HG03378 (cell line): ENCODE measurements around the gene HOXC10.
A peak's percentile ranks its signal among the peaks of the same experiment; 100 is the strongest.

Source experiments
- ATAC-seq: cut with Tn5 transposase; IDR thresholded peaks from one replicate; pipeline ENCODE4 v1.9.1; 2021; ENCODE audit warnings: mild to moderate bottlenecking, moderate library complexity; ENCODE audit not compliant: unreplicated experiment

Gene HOXC10

DNA sequence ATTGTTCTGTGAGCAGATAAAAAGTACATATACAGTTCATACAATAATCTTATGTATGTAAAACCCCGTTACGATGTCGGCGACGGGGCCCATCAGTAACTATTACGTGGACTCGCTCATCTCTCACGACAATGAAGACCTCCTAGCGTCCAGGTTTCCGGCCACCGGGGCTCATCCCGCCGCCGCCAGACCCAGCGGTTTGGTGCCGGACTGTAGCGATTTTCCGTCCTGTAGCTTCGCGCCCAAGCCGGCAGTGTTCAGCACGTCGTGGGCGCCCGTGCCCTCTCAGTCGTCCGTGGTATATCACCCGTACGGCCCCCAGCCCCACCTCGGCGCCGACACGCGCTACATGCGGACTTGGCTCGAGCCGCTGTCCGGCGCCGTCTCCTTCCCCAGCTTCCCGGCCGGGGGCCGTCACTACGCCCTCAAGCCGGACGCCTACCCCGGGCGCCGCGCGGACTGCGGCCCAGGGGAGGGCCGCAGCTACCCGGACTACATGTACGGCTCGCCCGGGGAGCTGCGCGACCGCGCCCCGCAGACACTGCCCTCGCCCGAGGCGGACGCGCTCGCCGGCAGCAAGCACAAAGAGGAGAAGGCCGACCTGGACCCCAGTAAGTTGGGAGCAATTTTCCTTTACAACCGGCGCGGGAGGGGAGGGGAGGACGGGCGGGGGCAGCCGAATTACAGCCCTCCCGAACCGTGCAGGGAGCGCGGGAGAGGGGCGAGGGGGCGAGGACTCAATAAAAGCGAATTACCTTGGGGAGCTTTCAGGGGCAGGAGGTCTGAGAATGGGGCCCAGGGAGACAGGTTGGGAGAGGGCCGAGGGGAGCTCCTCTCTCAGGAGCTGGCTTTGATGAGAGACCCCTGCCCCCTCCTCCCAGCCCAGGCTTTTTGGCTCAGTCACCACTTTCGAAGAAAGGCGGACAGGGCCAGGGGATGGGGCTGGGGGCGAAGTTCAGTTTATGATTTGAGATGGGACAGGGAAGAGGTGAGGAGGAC lies 15.5 kb downstream of the HOXC10 start, which contains the start of gene HOXC9:
Gene HOXC9 (plus strand): TSS at position 46 of the 999 bp plus-strand sequence. CDS start 28 bp downstream, at position 74.
- ATAC-seq: no peak

DNA sequence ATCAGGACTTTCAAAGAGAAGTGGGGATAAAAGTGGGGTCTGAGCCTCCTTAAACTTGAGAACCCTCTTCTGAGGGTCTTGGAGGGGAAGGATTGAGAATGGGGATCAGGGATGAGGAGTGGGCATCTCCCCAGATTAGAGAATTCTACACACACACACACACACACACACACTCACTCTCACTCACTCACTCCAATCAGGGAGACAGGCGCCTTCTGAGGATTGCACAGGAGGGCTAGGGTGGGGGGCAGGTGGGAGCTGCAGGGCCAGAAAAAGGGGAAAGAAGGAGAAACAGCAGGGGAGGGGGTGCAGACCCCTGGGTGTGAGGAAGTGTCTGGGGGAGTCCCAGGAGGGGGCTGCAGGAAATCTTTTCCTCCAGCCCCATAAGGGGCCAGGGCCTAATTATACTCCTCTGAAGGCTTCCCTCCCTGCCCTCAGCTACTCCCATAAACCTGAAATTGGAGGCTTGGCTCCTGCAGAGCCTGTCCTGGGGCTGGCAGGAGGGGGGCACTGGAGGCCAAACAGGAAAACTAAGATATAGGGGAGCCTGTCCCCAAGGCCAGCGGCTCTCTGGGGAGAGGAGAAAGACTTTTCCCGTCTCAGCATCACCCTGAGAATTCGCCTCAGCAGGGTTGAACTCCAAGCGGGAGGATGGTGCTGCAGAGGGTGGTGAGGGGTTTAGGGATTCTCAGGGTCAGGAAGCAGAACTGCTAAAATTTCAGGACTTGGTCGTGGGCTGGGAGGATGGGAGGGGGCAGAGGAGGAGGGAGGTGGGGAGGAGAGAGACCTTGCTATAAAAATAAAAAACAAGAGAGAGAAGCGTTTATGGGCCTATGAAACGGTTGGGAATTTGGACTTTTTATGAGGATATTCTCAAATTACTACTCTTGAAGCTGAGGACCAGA lies 16.6 kb downstream of the HOXC10 start:
- ATAC-seq: no peak

DNA sequence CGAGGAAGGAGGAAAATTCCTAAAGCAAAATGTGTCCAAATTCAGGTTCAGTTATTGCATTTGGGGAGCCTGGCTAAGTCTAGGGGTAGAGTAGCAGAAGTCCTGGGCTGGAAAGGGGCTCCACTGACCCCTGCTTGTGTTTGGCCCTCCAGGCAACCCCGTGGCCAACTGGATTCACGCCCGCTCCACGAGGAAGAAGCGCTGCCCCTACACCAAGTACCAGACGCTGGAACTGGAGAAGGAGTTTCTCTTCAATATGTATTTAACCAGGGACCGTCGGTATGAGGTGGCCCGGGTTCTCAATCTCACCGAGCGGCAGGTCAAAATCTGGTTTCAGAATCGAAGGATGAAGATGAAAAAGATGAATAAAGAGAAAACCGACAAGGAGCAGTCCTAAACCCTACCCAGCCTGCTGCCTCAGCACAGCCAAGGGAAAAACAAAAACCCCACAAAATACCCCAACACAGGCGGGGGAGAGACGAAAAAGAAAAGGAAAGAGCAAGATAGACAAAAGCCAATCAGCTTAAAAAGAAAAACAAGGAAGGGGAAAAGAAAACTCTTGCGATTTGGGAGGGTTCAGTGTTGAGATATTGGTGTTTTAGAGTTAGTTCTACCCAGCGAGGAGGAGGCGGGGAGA lies 17.4 kb downstream of the HOXC10 start:
- ATAC-seq: no peak

DNA sequence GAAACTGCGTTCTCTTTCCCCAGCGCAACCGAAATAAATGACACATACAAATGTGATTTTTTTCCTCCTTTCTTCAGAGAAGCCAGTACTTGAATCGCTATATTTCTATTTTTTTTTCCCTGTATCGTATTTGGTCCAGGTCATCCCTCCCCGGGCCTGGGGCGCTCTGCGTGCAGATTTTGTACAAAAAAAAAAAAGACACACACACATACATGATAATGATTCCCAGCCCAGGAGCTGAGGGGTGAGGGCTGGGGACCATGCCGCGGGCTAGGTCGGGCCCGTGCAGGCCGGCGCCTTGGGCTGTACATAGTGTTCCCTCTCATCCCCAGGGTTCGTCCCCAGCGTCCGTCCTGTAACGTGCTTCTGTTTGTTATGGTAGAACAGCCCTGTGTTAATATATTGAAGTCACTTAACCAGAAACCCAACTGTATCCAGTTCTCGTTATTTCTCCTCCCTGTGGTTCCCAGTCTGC lies 18.0 kb downstream of the HOXC10 start:
- ATAC-seq: no peak

- no peak for ATAC-seq
Observed at GRCh38 chr12:54003625-54004024, 18.7 kb downstream of the HOXC10 start.

DNA sequence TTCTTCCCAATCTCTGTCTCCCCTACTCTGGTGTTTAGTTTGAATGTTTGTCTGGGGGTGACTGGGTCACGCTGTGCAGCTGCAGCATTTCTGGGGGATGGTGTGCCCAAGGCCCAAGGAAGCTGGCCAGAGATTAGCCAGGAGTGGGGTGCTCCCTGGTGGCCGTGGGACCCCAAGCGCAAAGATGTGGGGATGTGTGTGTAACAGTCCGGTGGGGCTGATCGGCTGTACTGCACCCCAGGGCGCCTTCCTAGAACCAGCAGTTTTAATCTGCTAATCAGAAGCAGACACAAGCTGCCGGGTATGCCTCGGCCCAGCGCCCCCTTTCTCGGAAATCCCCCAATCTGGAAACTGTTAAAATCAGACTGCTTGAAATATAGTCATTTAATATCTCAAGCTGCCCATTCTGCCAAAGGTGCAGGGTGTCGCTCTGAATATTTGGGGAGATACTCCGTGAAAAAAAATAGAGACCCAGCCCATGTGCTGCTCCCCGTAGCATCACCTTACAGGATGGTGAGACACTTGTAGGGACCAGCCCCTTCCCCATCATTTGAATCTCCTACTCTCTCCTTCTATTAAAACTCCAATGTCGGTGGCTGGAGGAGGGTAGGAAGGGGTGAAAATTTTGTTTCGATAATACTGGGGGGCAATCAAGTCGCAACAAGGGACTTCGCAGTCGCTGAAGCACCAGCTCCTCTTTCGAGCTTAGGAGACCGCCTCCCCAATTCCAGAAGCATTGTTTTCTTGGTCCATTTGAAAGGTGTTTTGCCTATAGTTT lies 19.3 kb downstream of the HOXC10 start:
- ATAC-seq: no peak

DNA sequence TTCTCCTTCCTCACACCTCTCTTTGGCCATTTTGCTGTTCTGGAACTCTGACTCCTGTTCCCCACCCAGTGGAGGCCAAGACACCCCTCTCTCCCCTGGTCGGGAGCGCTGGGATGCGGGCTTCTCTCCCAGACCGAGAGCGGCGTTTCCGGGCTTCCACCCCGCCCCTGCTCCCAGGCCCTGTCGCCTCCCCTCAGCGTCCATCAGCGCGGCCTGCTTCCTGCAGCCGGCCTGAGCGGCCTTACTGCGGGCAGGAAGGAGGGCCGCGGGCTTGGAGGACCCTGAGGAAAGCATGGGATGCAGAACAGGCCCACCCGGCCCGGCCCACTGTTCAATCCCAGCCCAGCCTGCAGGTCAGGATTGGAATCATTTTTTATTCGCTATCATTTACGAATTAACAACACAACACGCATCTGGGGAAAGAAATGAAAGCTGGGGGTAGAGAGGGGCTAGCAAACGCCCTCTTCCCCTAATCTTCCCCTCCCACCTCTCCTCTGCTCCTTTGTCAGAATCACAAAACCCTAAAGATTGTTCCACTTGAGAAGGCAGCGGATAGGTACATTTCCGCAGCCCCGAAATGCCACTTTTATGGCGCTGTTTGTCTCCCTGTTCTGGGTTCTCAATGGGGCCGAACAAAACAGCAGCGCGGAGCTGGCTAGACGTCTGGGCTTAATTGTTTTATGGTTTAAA lies 20.0 kb downstream of the HOXC10 start:
- no peak for ATAC-seq

GRCh38 chr12:54005531-54005852 lies 20.5 kb downstream of the HOXC10 start:
- no peak for ATAC-seq

DNA sequence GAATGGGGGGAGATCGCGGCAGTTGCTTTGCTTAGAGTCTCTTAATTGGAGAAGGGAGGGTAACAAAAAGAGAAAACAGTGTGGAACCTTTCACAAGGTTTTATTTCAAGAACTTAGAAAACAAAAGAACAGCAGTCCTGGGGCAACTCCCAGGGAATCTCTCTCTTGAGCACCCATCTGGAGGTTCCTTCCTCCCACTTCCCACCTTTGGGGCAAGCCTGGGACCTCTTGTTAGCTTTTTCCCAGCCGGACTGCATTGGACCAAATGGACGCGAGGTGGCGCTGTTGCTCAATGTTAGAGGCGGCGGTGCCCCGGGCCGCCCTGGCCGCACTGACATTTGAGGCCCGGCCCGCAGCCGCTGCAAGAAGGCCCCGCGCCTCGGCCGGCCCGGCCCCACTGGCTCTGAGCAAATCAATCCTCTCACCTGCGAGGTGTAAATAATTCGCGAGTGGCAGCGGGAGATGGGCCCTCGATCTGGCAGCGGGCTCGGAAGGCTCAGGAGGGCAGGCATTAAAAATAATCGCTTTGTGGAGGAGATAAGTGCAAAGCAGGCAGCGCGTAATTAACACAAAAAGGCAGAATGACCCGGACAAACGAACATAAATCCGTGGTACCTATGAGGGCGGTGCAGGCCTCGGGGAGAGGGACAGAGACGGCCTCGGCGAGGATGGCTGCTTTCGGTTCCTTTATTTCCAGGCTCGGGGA lies 21.1 kb downstream of the HOXC10 start:
- ATAC-seq: peak; percentile 49

- ATAC-seq: no peak
Observed at GRCh38 chr12:54006559-54007220, 21.7 kb downstream of the HOXC10 start.

DNA sequence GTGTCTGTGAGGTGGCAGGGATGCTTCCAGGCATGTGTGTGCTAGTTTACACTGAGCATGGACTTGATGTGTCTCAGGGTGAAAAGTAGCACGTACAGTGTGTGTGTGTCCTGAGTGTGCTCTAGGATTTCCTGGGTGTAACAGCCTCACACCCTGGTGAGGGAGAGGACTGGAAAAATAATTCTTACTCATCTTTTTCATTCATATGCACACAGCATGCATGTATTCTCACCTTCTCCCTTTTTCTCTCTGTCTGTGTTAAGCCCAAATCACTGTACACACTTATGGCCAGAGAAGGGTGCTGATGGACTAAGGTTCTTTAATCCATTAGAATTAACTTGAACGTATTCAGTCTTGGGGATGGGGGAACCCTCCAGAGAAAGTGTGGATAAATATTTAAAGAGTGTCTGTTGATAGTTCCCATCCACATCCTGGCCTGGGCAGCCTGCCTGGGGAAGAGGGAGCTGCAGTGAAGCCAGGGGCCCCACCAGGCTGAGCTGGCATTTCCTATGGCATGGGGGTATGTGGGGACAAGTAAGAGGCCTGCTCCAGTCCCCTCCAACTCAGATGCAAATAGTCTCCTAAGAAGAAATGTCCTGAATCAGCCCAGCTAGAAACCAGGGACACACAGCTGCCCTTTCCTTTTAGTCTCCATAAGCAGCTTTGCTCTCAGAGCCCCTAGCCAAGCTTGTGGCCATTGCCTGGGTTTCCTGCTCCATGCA lies 22.8 kb downstream of the HOXC10 start:
- no peak for ATAC-seq

DNA sequence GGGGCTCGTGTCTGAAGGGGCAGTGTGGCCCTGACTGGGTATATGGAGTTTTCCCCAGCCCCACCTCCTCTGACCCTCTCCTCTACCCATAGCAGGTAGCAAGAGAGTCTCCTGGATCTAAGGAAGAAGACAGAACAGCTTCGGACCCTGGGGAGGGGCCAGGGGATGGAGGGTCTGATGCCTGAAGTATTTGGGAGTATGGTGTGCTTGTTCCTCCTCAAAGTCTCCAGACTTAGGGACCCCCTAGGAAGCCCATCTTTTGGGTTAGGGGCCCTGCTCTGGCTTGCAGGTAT lies 23.3 kb downstream of the HOXC10 start:
- no peak for ATAC-seq

- no peak for ATAC-seq
Observed at GRCh38 chr12:54009171-54010052, 24.5 kb downstream of the HOXC10 start.

DNA sequence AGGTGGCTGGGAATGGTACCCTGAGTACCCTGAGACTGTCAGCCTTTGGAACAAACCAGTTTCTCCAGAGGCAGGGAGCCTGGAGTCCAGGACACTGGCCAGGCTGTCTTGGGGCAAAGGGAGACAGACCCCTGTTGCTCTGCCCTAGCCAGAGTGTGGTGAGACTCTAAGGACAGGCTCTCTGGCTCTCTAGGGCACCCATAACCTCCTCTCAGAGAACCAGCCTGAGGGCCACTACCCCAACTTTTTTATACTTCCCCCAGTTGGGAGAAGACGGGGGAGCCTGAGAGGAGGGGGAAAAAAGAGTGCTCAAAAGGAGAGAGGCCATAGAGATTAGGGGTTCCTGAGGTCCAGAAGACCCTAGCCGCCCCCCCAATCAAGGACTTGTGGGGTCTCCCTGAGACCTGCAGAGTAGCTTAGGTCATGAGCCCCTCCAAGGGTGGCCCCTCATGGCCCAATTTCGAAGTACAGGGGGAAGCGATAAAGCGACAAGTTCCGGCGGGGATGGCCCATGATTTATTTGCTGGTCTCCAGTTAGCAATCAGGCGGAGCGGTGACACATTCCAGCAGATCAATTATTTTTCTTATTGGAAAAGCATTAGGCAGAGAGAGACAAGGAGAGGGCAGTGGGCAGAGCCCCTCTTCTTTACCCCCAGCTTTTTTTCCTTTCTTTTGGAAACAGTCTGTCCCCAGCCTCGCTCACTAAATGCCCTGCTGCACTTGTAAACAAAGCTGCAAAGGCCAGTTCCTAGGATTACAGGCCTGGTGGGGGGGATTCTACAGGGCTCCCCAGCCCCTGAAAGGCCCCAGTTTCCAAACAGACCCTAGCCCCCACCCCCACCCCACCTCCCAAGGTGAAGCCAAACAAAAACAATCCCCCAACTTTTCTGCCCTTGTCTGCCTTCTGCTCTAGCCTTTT lies 25.4 kb downstream of the HOXC10 start:
- no peak for ATAC-seq

DNA sequence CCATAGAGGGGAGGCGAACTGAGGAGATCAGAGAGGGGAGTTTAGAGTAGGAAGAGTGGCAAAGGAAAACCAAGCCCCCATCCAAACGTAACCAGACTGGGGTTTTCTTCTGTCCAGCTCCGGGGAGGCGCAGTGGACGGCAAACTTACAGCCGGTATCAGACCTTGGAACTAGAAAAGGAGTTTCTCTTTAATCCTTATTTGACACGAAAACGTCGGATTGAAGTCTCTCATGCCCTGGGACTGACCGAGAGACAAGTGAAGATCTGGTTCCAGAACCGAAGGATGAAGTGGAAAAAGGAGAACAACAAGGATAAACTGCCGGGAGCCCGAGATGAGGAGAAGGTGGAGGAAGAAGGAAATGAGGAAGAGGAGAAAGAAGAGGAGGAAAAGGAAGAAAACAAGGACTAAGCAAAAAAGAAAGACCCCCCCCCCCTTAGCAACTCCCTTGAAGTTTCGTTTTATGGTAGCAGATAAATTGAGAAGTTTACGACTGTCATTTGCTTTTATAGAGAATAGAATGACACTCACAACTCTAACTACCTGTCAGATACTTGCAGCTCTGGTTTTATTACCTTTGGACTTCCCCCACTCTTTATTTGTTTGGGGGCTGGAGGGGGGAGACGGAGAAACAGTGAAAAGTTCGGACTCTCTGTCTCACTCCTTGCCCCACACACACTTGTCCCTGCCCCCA lies 26.2 kb downstream of the HOXC10 start:
- ATAC-seq: no peak
